ENCODE measurements around the gene ZNF408. TPM values are rescaled to one million over a fixed set of nuclear protein-coding genes. Genes with fewer than 3 reads are reported as not detected.
"Not testable (repeated sequence)": the region's sequence is repeated elsewhere in the genome, so short reads cannot be mapped to it uniquely, and the experiment has no call there.

ZNF408 gene
- polyA plus RNA-seq (2014; cell fraction: cytosol; rRNA removed), result 16.0 and 17.1 TPM in 2 replicates
- polyA plus RNA-seq (2014; cell fraction: nucleus; rRNA removed), result 10.3 and 12.3 TPM in 2 replicates

DNA sequence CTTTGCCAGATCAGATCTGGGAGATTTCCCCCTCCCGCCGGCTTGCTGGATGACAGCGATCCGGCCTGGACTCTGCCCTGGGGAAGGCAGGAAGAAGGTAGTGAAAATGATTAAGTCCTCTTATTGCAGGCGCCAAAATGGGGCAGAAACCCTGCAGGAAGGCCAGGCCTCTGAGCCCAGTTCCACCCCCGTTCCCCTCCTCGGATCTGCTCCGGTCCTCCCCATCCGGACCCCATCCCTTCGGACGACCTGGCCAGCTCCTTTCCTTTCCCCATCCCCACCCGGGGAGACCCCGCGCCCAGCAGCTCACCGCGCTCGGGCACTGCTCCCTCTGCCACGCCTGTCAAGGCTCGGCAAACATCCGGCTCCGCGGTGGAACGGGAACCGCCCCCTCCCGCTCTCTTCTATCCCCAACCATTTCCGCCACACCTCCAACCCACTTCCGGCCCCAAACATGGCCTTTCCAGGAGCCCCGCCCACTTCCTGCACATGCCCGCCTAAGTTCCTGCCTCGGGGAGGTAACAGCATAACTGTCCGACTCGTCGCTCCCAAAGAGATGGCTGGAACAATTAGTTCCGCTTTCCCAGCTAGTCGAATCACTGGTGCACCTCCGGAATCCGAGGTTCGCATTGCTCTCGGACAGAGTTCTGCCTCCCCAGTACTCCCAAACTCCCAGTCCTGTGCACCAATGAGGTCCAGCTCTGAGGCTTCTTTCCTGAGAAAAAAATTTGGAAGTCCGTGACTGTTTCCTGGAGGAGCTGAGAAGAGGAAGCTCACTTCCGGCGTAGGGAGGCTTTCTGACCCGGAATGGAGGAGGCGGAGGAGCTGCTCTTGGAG lies at the start of gene ZNF408, which contains the start of gene ARHGAP1:
ZNF408 (plus strand) TSS at position 791 of the 837 bp plus-strand sequence; CDS start at position 808, 17 bp downstream.
ARHGAP1 (minus strand) TSS at position 379 of the 837 bp plus-strand sequence. CDS start 4,512 bp downstream, outside the sequence.
- DNase-seq (ENCODE audit: low spot score), result peak; percentile 99

DNA sequence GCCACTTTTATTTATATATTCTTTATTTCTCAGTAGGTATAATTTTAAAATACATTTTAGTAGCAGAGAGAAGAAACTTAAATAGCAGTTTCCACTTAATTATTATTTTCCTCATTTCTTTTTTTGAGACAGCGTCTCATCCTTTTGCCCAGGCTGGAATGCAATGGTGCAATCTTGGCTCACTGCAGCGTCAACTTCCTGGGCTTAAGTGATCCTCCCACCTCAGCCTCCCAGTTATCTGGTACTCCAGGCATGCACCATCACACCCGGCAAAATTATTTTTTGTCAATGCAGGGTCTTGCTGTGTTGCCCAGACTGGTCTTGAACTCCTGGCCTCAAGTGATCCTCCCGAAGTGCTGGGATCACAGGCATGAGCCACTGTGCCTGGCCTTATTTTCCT lies 45.2 kb upstream of the ZNF408 start:
- DNase-seq (ENCODE audit: low spot score), result no peak

DNA sequence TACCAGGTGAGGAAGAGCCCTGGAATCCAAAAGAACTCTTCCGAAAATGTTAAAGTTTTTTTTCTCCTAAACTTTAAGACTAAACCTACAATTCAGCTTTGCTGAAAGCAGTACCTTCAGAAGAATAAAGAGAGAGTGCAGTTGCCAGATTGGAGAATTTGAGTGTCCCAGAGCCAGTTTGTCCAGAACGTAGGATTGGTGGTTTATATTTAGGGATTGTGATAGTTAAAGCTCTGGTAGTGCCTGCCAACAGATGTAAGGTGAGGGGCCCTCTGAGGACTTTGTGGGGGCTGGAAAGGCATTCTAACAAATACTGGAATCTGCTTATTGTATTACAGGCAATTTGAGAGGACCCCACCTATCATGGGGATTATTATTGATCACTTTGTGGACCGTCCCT lies 43.6 kb upstream of the ZNF408 start:
- DNase-seq (ENCODE audit: low spot score), result no peak

DNA sequence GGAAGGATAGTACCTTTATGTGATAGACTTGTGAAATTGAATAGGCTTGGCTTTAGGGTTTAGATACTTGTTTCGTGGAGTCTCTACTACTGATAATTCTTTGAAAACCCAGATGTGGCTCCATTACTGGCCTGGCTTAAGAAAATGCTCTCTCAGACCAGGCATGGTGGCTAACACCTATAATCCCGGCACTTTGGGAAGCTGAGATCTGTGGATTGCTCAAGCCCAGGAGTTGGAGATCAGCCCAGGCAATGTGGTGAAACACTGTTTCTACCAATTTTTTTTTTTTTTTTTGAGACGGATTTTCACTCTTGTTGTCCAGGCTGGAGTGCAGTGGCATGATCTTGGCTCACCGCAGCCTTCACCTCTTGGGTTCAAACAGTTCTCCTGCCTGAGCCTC lies 42.6 kb upstream of the ZNF408 start:
- DNase-seq (ENCODE audit: low spot score), result no peak

DNA sequence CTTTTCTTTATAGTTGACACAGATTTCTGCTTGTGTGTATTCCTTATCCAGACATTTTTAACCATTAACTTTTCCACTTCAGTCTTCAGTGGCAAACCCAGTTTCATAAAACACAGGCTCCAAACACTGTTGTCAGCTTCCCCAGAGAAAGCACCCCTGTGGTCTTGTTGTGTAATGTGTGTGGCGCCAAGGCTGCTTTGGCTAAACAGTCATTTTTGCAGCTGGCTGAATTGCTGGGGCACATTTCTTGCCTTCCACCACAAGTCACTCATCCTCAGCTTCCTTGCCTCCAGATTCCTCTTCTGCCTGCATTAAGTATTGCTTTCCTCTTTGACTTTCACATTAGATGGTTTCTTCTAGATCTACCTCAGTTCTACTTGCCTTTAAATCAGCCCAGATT lies 40.9 kb upstream of the ZNF408 start:
- DNase-seq (ENCODE audit: low spot score), result no peak

DNA sequence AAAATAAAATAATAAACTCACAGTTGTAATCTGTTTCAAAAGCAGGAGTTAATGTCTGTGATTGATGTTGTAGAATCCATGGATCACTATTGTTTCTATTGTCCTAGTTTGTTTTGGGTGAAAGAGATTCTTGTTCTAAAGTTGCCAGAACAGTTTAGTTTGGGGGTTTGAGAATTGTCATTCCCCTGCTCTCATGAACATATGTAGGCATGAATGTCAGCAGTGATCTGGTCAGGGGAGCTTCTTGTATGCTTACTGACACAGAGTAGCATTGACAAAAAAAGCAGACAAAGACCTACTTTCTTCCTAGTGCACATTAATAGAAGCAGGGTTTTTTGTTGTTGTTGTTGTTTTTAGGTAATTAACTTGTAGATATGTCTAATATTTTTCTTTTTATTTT lies 39.0 kb upstream of the ZNF408 start:
- DNase-seq (ENCODE audit: low spot score), result no peak

DNA sequence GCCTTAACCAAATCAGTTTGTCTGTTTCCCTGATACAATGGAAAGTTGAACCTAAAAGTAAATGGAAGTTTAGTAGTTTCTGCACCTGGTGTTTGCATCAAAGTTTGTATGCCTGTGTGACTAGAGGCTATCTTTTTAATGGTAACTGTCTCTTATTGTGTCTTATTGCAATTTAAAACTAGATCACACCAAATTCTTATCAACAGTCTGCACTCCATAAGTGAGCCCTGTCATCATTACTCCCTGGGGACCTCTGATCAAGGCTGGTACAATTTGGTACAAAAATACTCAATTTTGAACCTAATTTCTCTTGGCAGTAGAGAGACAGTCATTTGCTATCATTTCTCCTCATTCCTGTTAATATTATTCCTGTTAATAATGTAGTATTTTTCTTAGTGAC lies 38.5 kb upstream of the ZNF408 start:
- no peak for DNase-seq (ENCODE audit: low spot score)

DNA sequence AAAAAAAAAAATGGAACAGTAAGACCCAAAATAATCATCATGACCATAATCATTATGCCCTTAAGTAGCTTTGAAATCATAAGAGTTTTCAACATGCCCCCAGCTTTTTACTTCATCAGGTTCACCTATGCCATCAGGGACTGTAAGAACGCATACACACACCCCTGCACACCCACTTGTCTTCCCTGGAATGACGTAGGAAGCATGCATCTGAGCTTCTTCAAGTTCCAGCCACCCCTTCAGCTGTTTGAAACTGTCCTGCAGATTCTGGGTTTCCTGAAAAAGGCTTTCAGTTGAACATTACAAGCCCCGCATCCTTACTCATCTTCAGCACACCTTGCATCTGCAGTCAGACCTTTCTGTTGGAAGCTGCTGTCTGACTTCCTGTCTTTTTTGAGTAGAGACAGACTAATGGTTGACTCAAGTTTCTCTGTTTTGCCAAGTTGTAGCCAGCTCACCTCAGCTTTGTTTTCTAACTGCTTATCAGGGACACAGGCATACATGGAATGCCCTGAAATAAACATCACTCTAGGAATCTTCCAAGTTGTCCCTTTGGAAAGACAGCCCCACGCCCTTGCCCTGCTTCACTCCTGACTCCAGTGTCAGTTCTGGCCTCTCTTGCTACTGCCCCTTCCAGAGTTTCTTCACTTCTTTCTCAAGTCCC lies 37.4 kb upstream of the ZNF408 start:
- no peak for DNase-seq (ENCODE audit: low spot score)

DNA sequence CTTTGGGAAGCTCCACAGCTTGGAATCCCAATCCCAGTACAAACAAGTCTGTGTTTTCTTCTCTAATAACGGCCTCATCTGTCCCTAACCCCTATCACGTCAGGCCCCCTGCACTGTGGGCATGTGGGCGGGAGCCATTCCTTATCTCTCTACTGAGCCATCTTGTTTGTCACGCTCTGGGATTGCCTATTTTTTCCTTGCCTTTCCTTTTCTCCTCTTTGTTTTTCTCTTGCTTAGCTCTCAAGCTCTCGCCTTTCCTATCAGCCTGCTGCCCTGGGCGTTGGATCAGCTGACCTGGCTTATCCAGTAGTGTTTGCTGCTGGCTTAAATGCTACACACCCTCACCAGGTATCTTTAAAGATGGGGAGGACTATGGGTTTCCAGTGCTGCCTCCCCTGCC lies 36.2 kb upstream of the ZNF408 start:
- DNase-seq (ENCODE audit: low spot score), result no peak

DNA sequence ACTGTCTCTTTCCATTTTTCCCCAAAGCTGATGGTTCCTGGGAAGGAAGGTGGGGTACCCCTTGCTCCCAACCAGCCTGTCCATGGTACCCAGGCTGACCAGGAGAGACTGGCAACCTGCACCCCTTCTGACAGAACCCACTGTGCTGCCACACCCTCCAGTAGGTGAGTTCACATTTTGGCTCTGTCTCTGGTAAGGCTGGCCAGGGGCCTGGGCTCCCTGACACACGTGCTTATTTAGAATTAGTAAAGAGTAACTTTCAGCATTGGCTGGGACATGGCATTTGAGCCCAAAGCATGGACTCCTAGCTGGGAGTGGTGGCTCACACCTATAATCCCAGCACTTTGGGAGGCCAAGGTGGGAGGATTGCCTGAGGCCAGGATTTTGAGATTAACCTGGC lies 35.5 kb upstream of the ZNF408 start:
- no peak for DNase-seq (ENCODE audit: low spot score)

DNA sequence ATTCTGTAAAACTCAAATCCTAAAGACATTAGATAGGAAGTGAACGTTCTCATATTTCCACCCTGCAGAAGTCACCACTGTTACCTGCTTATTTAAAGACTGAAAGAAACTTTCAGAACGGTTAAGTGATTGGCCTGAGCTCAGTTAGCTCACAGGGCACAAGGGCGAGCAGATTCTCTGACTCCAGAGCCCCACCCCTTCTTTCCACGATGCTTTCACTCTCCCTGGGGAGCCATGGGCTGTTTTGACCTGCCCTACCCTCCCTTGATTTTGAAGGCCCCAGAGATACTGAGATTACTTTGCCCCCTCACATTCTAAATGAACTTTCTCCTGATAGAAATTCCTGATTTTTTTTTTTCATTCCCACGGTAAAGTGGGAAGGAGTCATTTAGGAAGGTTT lies 34.3 kb upstream of the ZNF408 start:
- no peak for DNase-seq (ENCODE audit: low spot score)

DNA sequence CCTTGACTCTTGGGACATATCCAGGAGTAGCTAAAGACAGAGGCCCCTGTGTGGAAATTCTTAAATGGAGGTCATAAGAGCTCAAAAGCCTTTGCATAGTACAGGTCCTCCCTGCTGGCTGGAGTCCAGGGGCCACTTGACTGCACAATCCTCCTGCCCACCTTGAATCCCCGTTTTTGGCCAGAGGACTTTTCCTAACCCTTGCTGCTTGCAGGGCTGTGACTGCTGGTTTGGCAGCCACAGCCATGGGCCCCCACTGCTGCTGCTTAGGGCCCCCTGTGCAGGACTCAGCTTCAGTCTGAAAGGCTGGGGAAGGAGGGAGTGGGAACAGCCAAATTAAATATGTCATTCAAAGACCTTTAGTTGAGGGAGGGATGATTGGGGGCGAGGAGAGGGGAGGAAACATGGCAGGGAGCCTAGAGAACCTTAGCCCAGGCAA lies 33.8 kb upstream of the ZNF408 start:
- DNase-seq (ENCODE audit: low spot score), result no peak

DNA sequence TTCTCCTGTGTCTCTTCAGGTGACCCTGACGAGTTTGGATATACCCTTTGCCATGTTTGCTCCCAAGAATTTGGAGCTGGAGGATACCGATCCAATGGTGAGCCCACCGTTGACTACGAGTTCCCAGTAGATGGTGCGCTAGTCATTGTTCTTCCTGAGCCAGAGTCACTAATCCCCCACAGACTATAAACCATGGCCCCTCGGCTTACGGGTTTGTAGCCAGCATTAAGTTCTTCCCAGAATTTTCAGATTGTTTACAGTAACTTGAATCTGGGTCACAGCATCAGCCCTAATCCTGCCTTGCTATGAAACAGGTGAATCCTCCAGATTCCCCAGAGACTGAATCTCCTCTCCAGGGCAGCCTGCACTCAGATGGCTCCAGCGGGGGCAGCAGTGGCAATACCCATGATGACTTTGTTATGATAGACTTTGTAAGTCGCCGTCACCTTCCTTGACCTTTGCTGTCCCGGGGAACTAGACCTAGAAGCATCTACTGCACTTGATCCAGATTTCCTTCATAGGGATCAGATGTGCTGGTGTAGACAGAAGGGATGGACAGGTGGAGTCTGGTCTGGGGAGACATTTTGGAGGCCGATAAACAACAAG lies 32.2 kb upstream of the ZNF408 start:
- DNase-seq (ENCODE audit: low spot score), result no peak

DNA sequence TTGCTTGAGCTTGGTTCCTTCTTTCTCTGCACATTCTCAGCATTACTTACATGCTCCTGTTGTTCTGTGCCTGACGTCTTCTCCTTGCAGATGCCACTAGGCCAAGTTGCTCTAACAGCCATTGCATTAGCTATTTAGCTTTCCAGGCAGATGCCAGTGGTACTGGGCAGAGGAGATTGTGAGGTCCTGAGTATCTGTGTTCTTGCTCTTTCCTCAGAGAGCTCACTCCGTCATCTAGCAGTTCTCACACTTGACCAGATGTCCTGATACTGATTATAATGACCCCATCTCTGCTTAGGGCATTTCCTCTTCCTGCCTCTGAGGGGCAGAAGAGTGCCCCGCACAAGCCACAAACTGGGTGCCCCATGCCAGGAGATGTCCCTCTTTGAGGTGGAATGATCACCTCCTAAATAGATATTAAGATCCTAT lies 31.1 kb upstream of the ZNF408 start:
- no peak for DNase-seq (ENCODE audit: low spot score)

DNA sequence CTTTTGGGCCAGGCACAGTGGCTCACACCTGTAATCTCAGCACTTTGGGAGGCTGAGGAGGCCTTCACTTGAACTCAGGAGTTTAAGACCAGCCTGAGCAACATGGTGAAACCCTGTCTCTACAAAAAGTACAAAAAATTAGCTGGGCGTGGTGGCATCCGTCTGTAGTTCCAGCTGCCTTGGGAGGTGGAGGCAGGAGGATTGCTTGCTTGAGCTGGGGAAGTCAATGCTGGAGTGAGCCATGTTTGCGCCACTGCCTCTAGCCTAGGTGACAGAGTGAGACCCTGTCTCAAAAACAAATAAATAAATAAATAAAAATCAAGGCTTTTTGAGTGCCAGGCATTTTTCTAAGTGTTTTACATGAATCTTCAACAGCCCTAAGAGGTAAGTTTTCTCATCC lies 30.3 kb upstream of the ZNF408 start:
- not testable (repeated sequence) for DNase-seq (ENCODE audit: low spot score)

DNA sequence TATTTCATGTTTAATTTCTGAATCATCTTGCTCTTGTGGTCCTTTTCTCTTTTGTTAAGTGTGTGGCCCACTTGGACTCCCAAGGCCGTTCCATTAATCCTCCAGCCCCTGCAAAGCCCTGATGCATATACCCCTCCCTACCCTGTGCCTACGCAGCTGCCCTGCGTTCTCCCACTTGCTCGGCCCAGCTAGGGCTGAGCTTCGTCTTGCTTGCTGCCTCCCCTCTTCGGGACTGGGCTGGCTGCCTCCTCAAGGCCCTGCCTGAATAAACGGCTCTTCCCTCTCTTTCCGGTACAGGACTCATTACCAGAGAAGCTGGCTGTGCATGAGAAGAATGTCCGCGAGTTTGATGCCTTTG lies 28.9 kb upstream of the ZNF408 start:
- DNase-seq (ENCODE audit: low spot score), result no peak

DNA sequence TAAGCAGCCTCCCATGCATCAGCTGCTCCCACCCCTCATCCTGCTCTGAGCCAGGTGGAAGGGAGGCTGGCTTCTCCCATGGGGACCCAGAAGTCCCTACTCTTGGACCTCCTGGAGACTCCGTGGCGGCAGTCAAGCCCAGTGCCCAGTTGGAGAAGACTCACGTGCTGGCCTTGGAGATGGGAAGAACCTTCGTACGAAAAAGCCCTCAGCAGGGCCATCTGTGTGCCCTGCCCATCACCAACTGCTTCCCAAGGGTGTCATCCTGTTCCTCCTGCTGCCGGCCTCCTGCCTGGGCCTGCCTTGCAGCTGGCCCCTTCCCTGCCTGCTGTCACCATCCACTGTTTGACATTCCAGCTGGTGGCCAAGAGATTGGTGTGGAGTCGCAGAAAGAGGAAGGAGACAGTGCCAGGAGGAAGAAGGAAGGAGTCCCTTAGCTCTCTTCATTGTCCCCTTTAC lies 28.4 kb upstream of the ZNF408 start:
- DNase-seq (ENCODE audit: low spot score), result no peak

DNA sequence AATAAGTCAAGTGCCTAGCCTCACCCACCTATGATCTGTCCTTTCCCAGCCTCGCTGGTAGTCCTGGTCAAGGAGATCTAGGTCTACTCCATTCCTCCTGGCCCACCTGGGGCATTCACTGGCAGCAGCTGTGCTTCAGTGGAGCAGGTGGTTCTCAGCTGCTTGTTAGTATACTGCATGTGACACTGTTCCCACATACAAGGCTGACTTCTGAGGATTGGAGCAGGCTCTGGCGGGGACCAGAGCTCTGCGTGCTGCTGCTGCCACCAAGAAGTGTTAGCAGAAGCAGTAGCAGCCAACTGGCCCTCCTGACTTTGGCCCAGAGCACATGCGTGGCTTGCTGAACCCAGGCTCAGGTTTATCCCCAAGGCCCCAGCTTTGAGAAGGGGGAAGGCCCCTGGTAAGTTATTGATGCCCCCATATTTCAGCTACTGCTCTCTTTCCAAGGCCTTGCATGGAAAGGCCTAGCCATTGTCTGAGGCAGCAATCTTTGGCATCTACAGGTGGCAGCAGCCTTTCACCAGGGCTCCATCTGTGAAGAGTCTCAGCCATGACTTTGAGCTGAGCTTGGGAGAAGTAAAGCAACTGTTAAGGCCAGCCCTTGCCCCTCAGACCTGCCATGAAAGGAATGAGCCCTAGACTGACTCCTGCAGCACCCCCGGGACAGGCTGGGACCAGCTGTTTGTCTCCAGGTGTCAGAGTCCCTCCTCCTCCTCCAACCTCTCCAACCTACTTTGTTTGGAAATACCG lies 26.9 kb upstream of the ZNF408 start:
- no peak for DNase-seq (ENCODE audit: low spot score)

DNA sequence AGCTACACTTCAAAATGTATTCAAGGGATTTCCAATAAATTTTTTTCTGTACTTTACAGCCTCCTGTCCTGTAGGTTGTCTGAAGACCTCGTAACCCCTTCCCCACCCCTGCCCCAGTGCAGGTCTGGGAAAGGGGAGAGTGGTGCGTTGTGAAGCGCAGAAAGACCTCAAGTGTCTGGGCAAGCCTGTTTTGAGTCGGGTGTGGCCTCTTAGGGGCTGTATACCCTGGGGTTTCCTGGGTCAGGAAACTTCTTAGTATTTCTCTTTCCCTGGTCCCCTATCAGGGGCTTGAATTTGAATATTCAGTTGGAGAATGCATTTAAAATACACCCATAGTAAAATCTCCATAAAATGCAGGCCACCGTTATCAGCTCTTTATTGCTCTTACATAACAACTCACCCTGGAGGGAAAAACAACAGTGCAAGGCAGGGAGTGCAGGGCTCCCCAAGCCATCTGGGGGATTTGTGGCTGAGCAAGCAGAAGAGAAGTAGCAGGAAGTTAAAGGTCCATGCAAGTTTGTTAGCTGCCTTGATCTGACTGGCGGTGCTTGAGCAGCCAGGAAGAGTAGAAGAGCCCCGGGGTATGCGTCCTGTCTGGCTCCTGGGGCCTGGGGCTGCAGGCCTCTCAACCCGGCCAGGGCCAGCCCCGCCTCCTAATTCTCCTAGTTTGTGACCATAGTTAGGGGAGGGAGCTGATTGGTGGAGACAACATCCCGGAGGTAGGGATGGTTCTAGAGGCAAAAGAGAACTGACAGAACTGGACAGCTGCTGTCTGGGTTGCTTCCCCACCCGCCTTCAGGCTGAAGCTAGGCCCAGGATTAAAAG lies 26.2 kb upstream of the ZNF408 start:
- no peak for DNase-seq (ENCODE audit: low spot score)

DNA sequence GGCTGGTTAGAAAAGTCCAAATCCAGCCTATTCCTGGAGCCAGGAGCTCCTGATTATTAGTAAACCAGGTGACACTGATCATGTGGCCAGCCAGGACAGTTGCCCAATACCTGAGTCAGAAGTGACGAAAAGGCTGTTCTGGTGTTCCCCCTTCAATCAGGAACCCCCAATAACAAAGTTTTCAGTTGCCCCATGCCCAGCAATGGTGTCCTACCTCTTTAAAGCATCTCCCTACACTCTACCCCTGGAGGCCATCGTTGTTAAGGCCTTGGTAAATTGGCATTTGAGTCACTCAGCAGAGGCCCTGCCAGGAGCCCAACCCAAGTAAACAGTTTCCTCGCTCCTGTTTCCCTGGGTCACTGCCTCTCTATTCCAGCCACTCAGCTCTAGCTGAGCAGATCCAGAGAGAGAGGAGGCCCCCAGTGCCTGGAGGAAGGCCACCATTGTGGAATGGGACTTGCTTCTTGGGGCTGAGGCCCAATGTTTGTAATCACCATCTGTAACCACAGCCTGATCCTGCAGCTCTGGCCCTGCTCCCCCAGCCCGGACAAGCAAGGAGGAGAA lies 25.5 kb upstream of the ZNF408 start:
- no peak for DNase-seq (ENCODE audit: low spot score)
